Transverse colon (tissue), 4 donors: Measurements from ENCODE around the gene HDLBP.

Experiments used
- CTCF ChIP-seq, 5 experiments: fragments of 200-600 bp in 3 of 5; fragments of 450-650 bp in 2 of 5; sonication (generic) in 3 of 5; IDR thresholded peaks; 1 replicate in 2 of 5; 2 replicates in 3 of 5; pipeline ENCODE4 v1.5.1; 2016 to 2017; ENCODE audit warnings: antibody characterized with exemption in 5 of 5, inconsistent platforms in 3 of 5, mild to moderate bottlenecking in 2 of 5, moderate library complexity in 1 of 5
- EP300 ChIP-seq: sonication (generic); formaldehyde crosslinking; IDR thresholded peaks from one replicate; pipeline ENCODE4 v1.6.1; 2017; ENCODE audit warnings: antibody characterized with exemption, low read depth
- POLR2A ChIP-seq: fragments of 450-650 bp; IDR thresholded peaks from one replicate; pipeline ENCODE4 v1.6.1; 2016; ENCODE audit warnings: antibody characterized with exemption, mild to moderate bottlenecking, moderate library complexity
- POLR2AphosphoS5 ChIP-seq, 3 donors: sonication (generic); formaldehyde crosslinking; IDR thresholded peaks; one replicate each; pipeline ENCODE4 v1.6.1; 2016; ENCODE audit warnings: antibody characterized with exemption in 3 of 3

GRCh38 chr2:241239552-241240202 lies 75.8 kb downstream of the HDLBP start:
- TF ChIP-seq POLR2AphosphoS5 (IDR thresholded peaks at IDR 0.05) = no peak
- no peak for TF ChIP-seq CTCF (IDR thresholded peaks at IDR 0.05)
- TF ChIP-seq POLR2A = no peak
- no peak for TF ChIP-seq EP300
